ENCODE results near the gene PSMD12. TPM values are rescaled to one million over a fixed set of nuclear protein-coding genes. Genes with fewer than 3 reads are reported as not detected.

Gene PSMD12
- polyA plus RNA-seq, 1 donor from 2014 or later = 24.1 TPM

DNA sequence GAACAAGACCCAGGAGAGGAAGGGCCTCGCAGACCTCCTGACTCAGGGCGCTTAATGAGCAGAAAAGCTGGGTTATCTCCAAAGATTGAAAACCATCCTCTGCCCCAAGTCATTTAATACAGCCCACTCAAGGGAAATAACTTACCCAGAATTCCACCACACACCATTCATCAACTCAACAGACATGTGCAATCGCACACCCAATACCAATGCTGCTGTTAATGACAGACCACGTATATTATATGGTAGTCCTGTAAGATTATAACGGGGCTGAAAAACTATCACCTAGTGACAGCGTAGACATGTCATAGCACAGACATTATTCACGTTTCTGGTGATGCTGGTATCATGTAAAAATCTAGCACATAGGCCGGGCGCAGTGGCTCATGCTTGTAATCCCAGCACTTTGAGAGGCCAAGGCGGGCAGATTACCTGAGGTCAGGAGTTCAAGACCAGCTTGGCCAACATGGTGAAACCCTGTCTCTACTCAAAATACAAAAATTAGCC lies 68.9 kb downstream of the PSMD12 start:
- Histone ChIP-seq H3K27ac (ENCODE audit: low read length) (no peak overlapping the region), H3K36me3 (ENCODE audit: insufficient read depth, low read length) (no peaks in the 10 kb centered on the region), H4K20me1 (ENCODE audit: insufficient read depth) (no peaks in the 10 kb centered on the region), H3K79me2 (replicated peaks; ENCODE audit: insufficient read depth, low read length) (no peaks in the 10 kb centered on the region), H3K9me2 (ENCODE audit: insufficient read depth, low read length) (no peaks in the 10 kb centered on the region), H2AFZ (ENCODE audit: low read depth, low read length) (no peak overlapping the region), H3K27me3 (ENCODE audit: insufficient read depth, low read depth, low read length) (no peaks in the 10 kb centered on the region), H3K9ac (ENCODE audit: low read length) (no peak overlapping the region), H3F3A (ENCODE audit: insufficient read depth, low read length, poor library complexity, severe bottlenecking) (no peaks in the 10 kb centered on the region), H3K4me3 (ENCODE audit: low read length) (no peak overlapping the region), H3K4me2 (ENCODE audit: low read length) (no peak overlapping the region), H3K9me3 (ENCODE audit: low read length) (no peaks in the 10 kb centered on the region)
- TF ChIP-seq CTCF (IDR thresholded peaks at IDR 0.05; ENCODE audit: poor library complexity, severe bottlenecking) (no peak), EZH2 (IDR thresholded peaks at IDR 0.05; ENCODE audit: borderline replicate concordance, insufficient read depth, low read length, poor library complexity, severe bottlenecking) (no peak), EP300 (conservative IDR thresholded peaks at IDR 0.05; ENCODE audit: poor library complexity, severe bottlenecking) (no peak), POLR2AphosphoS5 (IDR thresholded peaks at IDR 0.05) (no peak), SMC3 (conservative IDR thresholded peaks at IDR 0.05; ENCODE audit: poor library complexity) (no peak), MXI1 (conservative IDR thresholded peaks at IDR 0.05; ENCODE audit: poor library complexity, severe bottlenecking) (no peak), REST (IDR thresholded peaks at IDR 0.05; ENCODE audit: borderline replicate concordance) (no peak), TAF1 (IDR thresholded peaks at IDR 0.05; ENCODE audit: low read depth) (no peak), RAD21 (conservative IDR thresholded peaks at IDR 0.05) (no peak)

GRCh38 chr17:67294451-67295199 lies 71.8 kb downstream of the PSMD12 start:
- no peak overlapping the region for H3K27ac ChIP-seq (ENCODE audit: low read length)
- H2AFZ ChIP-seq (ENCODE audit: low read depth, low read length) = no peak overlapping the region
- H3F3A ChIP-seq (ENCODE audit: insufficient read depth, low read length, poor library complexity, severe bottlenecking) = no peaks in the 10 kb centered on the region
- H3K36me3 ChIP-seq (ENCODE audit: insufficient read depth, low read length) = no peaks in the 10 kb centered on the region
- H3K27me3 ChIP-seq (ENCODE audit: insufficient read depth, low read depth, low read length) = no peaks in the 10 kb centered on the region
- TF ChIP-seq TAF1 (IDR thresholded peaks at IDR 0.05; ENCODE audit: low read depth) (no peak), CTCF (IDR thresholded peaks at IDR 0.05; ENCODE audit: poor library complexity, severe bottlenecking) (no peak), SMC3 (conservative IDR thresholded peaks at IDR 0.05; ENCODE audit: poor library complexity) (no peak), EZH2 (IDR thresholded peaks at IDR 0.05; ENCODE audit: borderline replicate concordance, insufficient read depth, low read length, poor library complexity, severe bottlenecking) (no peak), EP300 (conservative IDR thresholded peaks at IDR 0.05; ENCODE audit: poor library complexity, severe bottlenecking) (no peak), MXI1 (conservative IDR thresholded peaks at IDR 0.05; ENCODE audit: poor library complexity, severe bottlenecking) (no peak), REST (IDR thresholded peaks at IDR 0.05; ENCODE audit: borderline replicate concordance) (no peak), POLR2AphosphoS5 (IDR thresholded peaks at IDR 0.05) (no peak), RAD21 (conservative IDR thresholded peaks at IDR 0.05) (no peak)
- no peaks in the 10 kb centered on the region for H3K79me2 ChIP-seq (replicated peaks; ENCODE audit: insufficient read depth, low read length)
- H3K9ac ChIP-seq (ENCODE audit: low read length) = no peak overlapping the region
- no peaks in the 10 kb centered on the region for H4K20me1 ChIP-seq (ENCODE audit: insufficient read depth)
- H3K4me3 ChIP-seq (ENCODE audit: low read length) = no peak overlapping the region
- H3K4me2 ChIP-seq (ENCODE audit: low read length) = no peak overlapping the region
- H3K9me3 ChIP-seq (ENCODE audit: low read length) = no peaks in the 10 kb centered on the region
- H3K9me2 ChIP-seq (ENCODE audit: insufficient read depth, low read length) = no peaks in the 10 kb centered on the region

All from neural cell (in vitro differentiated cells).